OCI-LY7 (cell line): Measurements from ENCODE around the gene PPARG.

Experiments
- EZH2phosphoT487 ChIP-seq: fragments of 200-600 bp; sonication (generic); IDR thresholded peaks from 2 replicates; pipeline ENCODE4 v1.6.1; 2018; ENCODE audit warnings: low read depth, borderline replicate concordance, mild to moderate bottlenecking, mixed run types, antibody characterized with exemption, low read length, moderate library complexity, mixed read lengths
- TF ChIP-seq, protein P1 (sequence below): fragments of 200-600 bp; sonication (generic); conservative IDR thresholded peaks from 2 replicates; pipeline ENCODE4 v1.5.1; 2014; ENCODE audit warnings: mild to moderate bottlenecking, antibody characterized with exemption, low read length, moderate library complexity, mixed read lengths

- TF ChIP-seq, protein P1, sequence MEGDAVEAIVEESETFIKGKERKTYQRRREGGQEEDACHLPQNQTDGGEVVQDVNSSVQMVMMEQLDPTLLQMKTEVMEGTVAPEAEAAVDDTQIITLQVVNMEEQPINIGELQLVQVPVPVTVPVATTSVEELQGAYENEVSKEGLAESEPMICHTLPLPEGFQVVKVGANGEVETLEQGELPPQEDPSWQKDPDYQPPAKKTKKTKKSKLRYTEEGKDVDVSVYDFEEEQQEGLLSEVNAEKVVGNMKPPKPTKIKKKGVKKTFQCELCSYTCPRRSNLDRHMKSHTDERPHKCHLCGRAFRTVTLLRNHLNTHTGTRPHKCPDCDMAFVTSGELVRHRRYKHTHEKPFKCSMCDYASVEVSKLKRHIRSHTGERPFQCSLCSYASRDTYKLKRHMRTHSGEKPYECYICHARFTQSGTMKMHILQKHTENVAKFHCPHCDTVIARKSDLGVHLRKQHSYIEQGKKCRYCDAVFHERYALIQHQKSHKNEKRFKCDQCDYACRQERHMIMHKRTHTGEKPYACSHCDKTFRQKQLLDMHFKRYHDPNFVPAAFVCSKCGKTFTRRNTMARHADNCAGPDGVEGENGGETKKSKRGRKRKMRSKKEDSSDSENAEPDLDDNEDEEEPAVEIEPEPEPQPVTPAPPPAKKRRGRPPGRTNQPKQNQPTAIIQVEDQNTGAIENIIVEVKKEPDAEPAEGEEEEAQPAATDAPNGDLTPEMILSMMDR: no peak
- TF ChIP-seq EZH2phosphoT487: no peak
Observed at GRCh38 chr3:12353796-12354525, 65.1 kb downstream of the PPARG start.
